SK-N-SH (cell line): ENCODE data around the gene BMI1.

Experiments
- EZH2phosphoT487 ChIP-seq: fragments of 200-600 bp; sonication (generic); IDR thresholded peaks from 2 replicates; pipeline ENCODE4 v1.6.1; 2017; ENCODE audit warnings: low read depth, mixed run types, mild to moderate bottlenecking, antibody characterized with exemption, moderate library complexity, borderline replicate concordance
- FOXJ3 ChIP-seq: sonication (generic); formaldehyde crosslinking; IDR thresholded peaks from 2 replicates; pipeline ENCODE4 v1.5.1; 2020; ENCODE audit warnings: mild to moderate bottlenecking, missing genetic modification reagents
- NRF1 ChIP-seq: IDR thresholded peaks from 2 replicates; pipeline ENCODE4 v1.6.1; 2012; ENCODE audit warnings: low read depth, mild to moderate bottlenecking, low read length
- POLR2AphosphoS5 ChIP-seq: IDR thresholded peaks from 2 replicates; pipeline ENCODE4 v1.6.1; 2012; ENCODE audit warnings: low read depth, low read length
- RAD21 ChIP-seq: IDR thresholded peaks from 2 replicates; pipeline ENCODE4 v1.6.1; 2012; ENCODE audit warnings: mild to moderate bottlenecking, low read length
- SMC3 ChIP-seq: IDR thresholded peaks from 2 replicates; pipeline ENCODE4 v1.6.1; 2012; ENCODE audit warnings: low read depth, low read length, improper control_type of control experiment
- TF ChIP-seq, protein P1 (sequence below): fragments of 200-600 bp; sonication (generic); IDR thresholded peaks from 2 replicates; pipeline ENCODE4 v1.6.1; 2017; ENCODE audit warnings: antibody characterized with exemption, mild to moderate bottlenecking, moderate library complexity
- TF ChIP-seq, protein P2 (sequence below): fragments of 150-350 bp; IDR thresholded peaks from 2 replicates; pipeline ENCODE4 v1.6.1; 2017; ENCODE audit warnings: antibody characterized with exemption, low read length, low read depth, borderline replicate concordance
- TF ChIP-seq, protein P3 (sequence below): IDR thresholded peaks from 2 replicates; pipeline ENCODE4 v1.4.0; 2012; ENCODE audit warnings: low read depth, borderline replicate concordance

DNA sequence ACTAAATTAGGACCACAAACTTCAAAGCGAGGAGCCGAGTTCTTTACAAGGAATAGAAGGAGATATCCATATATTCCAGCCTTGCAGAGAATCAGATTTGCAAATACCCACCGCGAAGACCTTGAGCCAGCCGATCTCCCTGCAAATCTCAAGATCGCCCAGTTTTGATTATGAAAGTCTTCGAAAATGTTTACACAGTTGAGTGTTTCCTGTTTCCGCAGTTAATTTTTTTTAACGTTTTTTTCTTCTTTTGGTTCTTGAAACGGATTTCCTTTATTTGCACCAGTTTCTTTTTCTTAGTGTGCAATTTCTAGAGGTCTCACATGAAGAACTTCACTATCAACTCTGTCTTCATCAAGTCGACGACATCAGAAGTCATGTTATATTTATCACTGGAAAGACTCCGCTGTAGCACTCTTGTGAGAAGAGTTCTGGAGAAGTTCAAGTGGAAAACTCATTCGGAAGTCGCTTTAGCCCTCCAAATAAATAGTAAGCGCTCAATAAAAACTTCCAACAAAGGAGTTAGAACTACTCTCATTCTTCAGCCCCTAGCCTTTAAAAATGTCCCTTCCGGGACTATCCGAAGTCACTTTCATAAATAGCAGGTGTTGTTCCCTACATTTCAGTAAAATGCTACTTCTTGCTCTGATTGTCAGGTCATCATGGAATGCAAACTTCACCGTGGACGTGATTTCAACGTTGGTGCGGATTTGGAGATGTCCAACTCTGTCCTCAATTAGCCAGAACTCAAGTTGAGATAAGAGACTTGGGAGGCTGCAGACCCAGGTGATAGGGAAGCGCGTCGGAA is 12.5 kb downstream of the BMI1 start:
- TF ChIP-seq SMC3 (no peak), POLR2AphosphoS5 (no peak), NRF1 (no peak), RAD21 (no peak), EZH2phosphoT487 (no peak), FOXJ3 (CRISPR knock-in tag) (no peak)
- TF ChIP-seq, protein P1, sequence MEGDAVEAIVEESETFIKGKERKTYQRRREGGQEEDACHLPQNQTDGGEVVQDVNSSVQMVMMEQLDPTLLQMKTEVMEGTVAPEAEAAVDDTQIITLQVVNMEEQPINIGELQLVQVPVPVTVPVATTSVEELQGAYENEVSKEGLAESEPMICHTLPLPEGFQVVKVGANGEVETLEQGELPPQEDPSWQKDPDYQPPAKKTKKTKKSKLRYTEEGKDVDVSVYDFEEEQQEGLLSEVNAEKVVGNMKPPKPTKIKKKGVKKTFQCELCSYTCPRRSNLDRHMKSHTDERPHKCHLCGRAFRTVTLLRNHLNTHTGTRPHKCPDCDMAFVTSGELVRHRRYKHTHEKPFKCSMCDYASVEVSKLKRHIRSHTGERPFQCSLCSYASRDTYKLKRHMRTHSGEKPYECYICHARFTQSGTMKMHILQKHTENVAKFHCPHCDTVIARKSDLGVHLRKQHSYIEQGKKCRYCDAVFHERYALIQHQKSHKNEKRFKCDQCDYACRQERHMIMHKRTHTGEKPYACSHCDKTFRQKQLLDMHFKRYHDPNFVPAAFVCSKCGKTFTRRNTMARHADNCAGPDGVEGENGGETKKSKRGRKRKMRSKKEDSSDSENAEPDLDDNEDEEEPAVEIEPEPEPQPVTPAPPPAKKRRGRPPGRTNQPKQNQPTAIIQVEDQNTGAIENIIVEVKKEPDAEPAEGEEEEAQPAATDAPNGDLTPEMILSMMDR: no peak
- TF ChIP-seq, protein P2, sequence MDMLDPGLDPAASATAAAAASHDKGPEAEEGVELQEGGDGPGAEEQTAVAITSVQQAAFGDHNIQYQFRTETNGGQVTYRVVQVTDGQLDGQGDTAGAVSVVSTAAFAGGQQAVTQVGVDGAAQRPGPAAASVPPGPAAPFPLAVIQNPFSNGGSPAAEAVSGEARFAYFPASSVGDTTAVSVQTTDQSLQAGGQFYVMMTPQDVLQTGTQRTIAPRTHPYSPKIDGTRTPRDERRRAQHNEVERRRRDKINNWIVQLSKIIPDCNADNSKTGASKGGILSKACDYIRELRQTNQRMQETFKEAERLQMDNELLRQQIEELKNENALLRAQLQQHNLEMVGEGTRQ: no peak
- TF ChIP-seq, protein P3, sequence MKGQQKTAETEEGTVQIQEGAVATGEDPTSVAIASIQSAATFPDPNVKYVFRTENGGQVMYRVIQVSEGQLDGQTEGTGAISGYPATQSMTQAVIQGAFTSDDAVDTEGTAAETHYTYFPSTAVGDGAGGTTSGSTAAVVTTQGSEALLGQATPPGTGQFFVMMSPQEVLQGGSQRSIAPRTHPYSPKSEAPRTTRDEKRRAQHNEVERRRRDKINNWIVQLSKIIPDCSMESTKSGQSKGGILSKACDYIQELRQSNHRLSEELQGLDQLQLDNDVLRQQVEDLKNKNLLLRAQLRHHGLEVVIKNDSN: no peak
